Astrocyte of the hippocampus (primary cell): ENCODE measurements around the gene ABHD1.

Experiments
- DNase-seq: peaks from one replicate; pipeline ENCODE4 v3.0.0; 2011; ENCODE audit warnings: low read depth, low spot score

ABHD1 gene

GRCh38 chr2:27135478-27135955 is 11.9 kb downstream of the ABHD1 start:
- DNase-seq, result no peak

GRCh38 chr2:27136751-27137150 is 13.1 kb downstream of the ABHD1 start:
- DNase-seq, result no peak

- DNase-seq, result no peak
Measured at GRCh38 chr2:27137322-27137935, 13.8 kb downstream of the ABHD1 start.

- DNase-seq, result no peak
Measured at GRCh38 chr2:27138111-27138510, 14.5 kb downstream of the ABHD1 start.

- DNase-seq, result no peak
Measured at GRCh38 chr2:27139310-27139709, 15.7 kb downstream of the ABHD1 start, which contains the start of gene PRR30. TSS of gene PRR30 (minus strand) at chr2:27139410. CDS start at chr2:27138329, 1,081 bp downstream.

- no peak for DNase-seq
Measured at GRCh38 chr2:27143285-27143684, 19.7 kb downstream of the ABHD1 start.

- no peak for DNase-seq
Measured at GRCh38 chr2:27145682-27146081, 22.1 kb downstream of the ABHD1 start.

- DNase-seq, result no peak
Measured at GRCh38 chr2:27147935-27148334, 24.3 kb downstream of the ABHD1 start.

GRCh38 chr2:27148801-27149439 is 25.3 kb downstream of the ABHD1 start, which contains the start of gene TCF23:
TSS of gene TCF23 (plus strand) at chr2:27149004. CDS start at chr2:27149134, 130 bp downstream.
- no peak for DNase-seq

- DNase-seq, result no peak
Measured at GRCh38 chr2:27149570-27150405, 26.2 kb downstream of the ABHD1 start.

- no peak for DNase-seq
Measured at GRCh38 chr2:27150639-27151230, 27.1 kb downstream of the ABHD1 start.

GRCh38 chr2:27152102-27152795 is 28.6 kb downstream of the ABHD1 start:
- no peak for DNase-seq

- peak; percentile 26 for DNase-seq
Measured at GRCh38 chr2:27152796-27153464, 29.3 kb downstream of the ABHD1 start.

- DNase-seq, result no peak
Measured at GRCh38 chr2:27154488-27154887, 30.9 kb downstream of the ABHD1 start.

- no peak for DNase-seq
Measured at GRCh38 chr2:27155069-27155520, 31.5 kb downstream of the ABHD1 start.

GRCh38 chr2:27158468-27158867 is 34.9 kb downstream of the ABHD1 start:
- DNase-seq, result no peak

- DNase-seq, result no peak
Measured at GRCh38 chr2:27159271-27159670, 35.7 kb downstream of the ABHD1 start.

GRCh38 chr2:27160191-27160590 is 36.6 kb downstream of the ABHD1 start:
- DNase-seq, result no peak

GRCh38 chr2:27162151-27163121 is 38.8 kb downstream of the ABHD1 start:
- no peak for DNase-seq
